ENCODE measurements around the gene MYH6. TPM values are rescaled to one million over a fixed set of nuclear protein-coding genes. Genes with fewer than 3 reads are reported as not detected.
A peak's percentile ranks its signal among the peaks of the same experiment; 100 is the strongest.

The MYH6 gene
- total and polyA plus RNA-seq, 12 donors, result 76.6 to 7,525 (median 314) TPM

DNA sequence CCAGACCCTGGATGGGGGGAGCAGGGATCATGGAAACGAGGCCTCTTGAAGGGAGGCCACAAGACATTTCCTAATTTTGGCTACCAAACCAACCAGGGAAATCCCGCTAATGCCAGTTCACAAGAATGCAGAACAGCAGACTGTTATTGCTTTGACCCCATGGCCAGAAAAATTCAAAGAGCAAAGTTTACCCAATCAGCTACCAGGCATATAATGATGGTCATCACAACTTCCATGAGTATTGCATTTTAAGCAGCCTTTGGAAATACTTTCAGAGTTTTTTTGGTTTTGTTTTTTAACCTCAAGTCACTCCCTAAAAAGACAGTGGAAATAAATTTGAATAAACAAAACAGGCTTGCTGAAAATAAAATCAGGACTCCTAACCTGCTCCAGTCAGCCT lies 35.6 kb downstream of the MYH6 start, which contains the start of gene IL25:
TSS of gene IL25 (plus strand) at position 301 of the 400 bp plus-strand sequence.
- ATAC-seq, result no peak
- H3K36me3 ChIP-seq, result no peaks in the 10 kb centered on the region
- H3K9me3 ChIP-seq, result no peaks in the 10 kb centered on the region
- TF ChIP-seq, protein P1, sequence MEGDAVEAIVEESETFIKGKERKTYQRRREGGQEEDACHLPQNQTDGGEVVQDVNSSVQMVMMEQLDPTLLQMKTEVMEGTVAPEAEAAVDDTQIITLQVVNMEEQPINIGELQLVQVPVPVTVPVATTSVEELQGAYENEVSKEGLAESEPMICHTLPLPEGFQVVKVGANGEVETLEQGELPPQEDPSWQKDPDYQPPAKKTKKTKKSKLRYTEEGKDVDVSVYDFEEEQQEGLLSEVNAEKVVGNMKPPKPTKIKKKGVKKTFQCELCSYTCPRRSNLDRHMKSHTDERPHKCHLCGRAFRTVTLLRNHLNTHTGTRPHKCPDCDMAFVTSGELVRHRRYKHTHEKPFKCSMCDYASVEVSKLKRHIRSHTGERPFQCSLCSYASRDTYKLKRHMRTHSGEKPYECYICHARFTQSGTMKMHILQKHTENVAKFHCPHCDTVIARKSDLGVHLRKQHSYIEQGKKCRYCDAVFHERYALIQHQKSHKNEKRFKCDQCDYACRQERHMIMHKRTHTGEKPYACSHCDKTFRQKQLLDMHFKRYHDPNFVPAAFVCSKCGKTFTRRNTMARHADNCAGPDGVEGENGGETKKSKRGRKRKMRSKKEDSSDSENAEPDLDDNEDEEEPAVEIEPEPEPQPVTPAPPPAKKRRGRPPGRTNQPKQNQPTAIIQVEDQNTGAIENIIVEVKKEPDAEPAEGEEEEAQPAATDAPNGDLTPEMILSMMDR (IDR thresholded peaks at IDR 0.05), result no peak
- H3K4me1 ChIP-seq, result peaks cover 0 to 16% (median 0%) of the 10 kb centered on the region in 9 donors
- no peak within 1 kb of the TSS for H3K27ac ChIP-seq
- no peak within 1 kb of the TSS for H3K4me3 ChIP-seq
- DNase-seq, result no peak
- WGBS, 2 donors, result 71 to 79% methylated on average over 2 of the region's 2 CpGs
- no peaks in the 10 kb centered on the region for H3K27me3 ChIP-seq
- intact Hi-C loops (cut with DNase I), result loop anchor here in 3 of 10 donors (5.0 to 10.0 kb wide), 2 partner anchors 35 to 108 kb away; no protein-coding TSS in a partner anchor

DNA sequence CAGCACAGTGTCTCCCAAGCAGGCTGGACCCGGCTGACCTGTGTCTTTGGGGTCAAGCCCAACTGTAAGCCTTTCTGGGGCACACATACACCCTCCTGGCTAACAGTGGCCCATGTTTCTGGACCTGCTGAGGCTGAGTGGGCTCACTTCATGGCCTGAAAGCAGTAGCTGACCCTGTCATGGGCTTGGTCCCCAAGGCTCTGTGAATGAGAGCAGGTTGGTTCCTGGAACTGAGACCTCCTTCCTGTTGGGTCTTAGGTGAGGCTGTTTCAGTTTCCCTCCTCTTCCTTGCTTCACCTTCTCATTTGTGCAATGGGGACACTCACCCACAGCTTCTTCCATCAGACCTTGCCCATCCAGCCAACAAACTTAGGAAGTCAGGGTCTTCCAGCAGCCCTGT lies 36.2 kb downstream of the MYH6 start:
- Histone ChIP-seq H3K9me3 (no peaks in the 10 kb centered on the region), H3K36me3 (no peaks in the 10 kb centered on the region), H3K4me3 (no peak overlapping the region), H3K27ac (no peak overlapping the region), H3K4me1 (peaks cover 0 to 11% (median 0%) of the 10 kb centered on the region in 9 donors), H3K27me3 (peaks cover 0 to 6% (median 0%) of the 10 kb centered on the region in 7 donors)
- no peak for ATAC-seq
- no peak for DNase-seq
- intact Hi-C loops (cut with DNase I), result loop anchor here in 3 of 10 donors (5.0 to 10.0 kb wide), 2 partner anchors 35 to 107 kb away; no protein-coding TSS in a partner anchor
- 90 to 100% methylated on average over 1 of the region's 1 CpG for WGBS, 2 donors
- TF ChIP-seq, protein P1 (IDR thresholded peaks at IDR 0.05), result no peak

DNA sequence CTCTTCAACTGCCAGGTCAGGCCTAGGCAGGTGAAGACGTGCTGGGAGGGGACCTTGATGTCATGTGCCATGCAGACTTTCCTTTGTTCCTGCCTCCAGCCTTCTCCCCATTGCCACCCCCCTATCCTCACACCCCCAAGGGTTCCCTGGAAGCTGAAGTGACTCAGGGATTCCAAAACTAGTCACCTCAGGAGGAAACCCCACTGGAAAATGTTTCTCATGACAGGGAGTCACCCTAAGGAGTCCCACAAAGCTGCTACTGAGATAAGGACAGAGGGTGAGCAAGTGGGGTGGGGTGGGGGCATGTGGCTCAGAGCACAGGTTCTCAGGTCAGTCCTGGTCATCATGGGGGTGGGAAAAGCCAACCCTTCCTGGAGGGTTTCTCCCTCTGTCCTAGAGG lies 37.9 kb downstream of the MYH6 start:
- Histone ChIP-seq H3K9me3 (no peaks in the 10 kb centered on the region), H3K4me1 (peaks cover 0 to 15% (median 0%) of the 10 kb centered on the region in 9 donors), H3K27ac (no peak overlapping the region), H3K27me3 (peaks cover 0 to 23% (median 9%) of the 10 kb centered on the region in 7 donors), H3K4me3 (no peak overlapping the region), H3K36me3 (no peaks in the 10 kb centered on the region)
- no peak for DNase-seq
- intact Hi-C loops (cut with DNase I), result loop anchor here in 3 of 10 donors (5.0 to 10.0 kb wide), 2 partner anchors 33 to 105 kb away; no protein-coding TSS in a partner anchor
- TF ChIP-seq, protein P1 (IDR thresholded peaks at IDR 0.05), result no peak
- no peak for ATAC-seq
- WGBS, 2 donors, result 47 to 56% methylated on average over 1 of the region's 1 CpG

DNA sequence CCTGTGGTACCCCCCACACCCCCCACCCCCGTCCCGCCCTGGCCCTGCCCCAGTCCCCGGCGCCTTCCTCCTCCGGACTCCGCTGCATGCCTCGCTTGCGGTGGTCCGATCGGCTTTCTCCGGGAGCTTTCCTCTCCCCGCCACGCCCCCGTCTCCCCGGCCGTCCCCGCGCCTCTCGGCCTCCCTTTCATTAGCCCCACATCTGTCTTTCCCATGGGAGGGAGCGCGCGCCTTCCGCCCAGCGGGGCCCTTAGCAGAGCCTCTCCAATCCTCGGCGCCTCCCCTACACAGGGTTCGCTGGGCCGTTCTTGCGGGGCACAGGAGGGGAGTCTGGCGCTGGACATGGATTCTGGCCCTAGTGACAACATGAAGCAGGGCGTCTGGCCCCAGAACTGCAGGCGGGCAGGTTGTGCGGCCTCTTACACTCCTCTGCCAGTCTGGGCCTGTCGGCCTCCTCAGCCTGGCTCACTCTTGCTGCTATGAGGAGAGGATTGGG lies 41.6 kb downstream of the MYH6 start:
- no peaks in the 10 kb centered on the region for H3K9me3 ChIP-seq
- peak overlapping the region; percentile 50 to 90 (median 86) for H3K27ac ChIP-seq
- DNase-seq (peak; percentile 73 to 79), ATAC-seq (peak; percentile 33 to 81 (median 58))
- TF ChIP-seq, protein P1 (IDR thresholded peaks at IDR 0.05), result no peak
- peaks cover 0 to 45% (median 18%) of the 10 kb centered on the region in 7 donors for H3K27me3 ChIP-seq
- 10 to 18% methylated on average over 34 of the region's 34 CpGs for WGBS, 2 donors
- intact Hi-C loops (cut with DNase I), result loop anchor here in 2 of 10 donors (5.0 kb wide), 2 partner anchors 39 to 104 kb away; no protein-coding TSS in a partner anchor
- peak overlapping the region in 9 of 10 donors; percentile 50 to 63 (median 59) for H3K4me3 ChIP-seq
- no peaks in the 10 kb centered on the region for H3K36me3 ChIP-seq
- peaks cover 0 to 22% (median 5%) of the 10 kb centered on the region in 9 donors for H3K4me1 ChIP-seq

Data from heart right ventricle (tissue), 16 donors.